Coronary artery (tissue), 2 donors: Measurements from ENCODE around the gene PDE6G.

Experiments
- DNase-seq: peaks from one replicate; pipeline ENCODE4 v3.0.0-alpha.2; 2017; ENCODE audit warnings: low spot score
- H3K27ac ChIP-seq, 2 donors: fragments of 200-600 bp; sonication (generic); one replicate each; pipeline ENCODE4 v1.5.1; 2016 to 2019
- H3K4me3 ChIP-seq: fragments of 200-600 bp; sonication (generic); 2 replicates; pipeline ENCODE4 v1.5.1; 2016; ENCODE audit warnings: mild to moderate bottlenecking, moderate library complexity
- TF ChIP-seq, protein P1 (sequence below): fragments of 200-600 bp; sonication (generic); IDR thresholded peaks from one replicate; pipeline ENCODE4 v1.5.1; 2019; ENCODE audit warnings: antibody characterized with exemption

Gene PDE6G

GRCh38 chr17:81612172-81612970, 44.0 kb downstream of the PDE6G start:
- Histone ChIP-seq H3K27ac (no peak overlapping the region), H3K4me3 (no peak overlapping the region)
- no peak for DNase-seq
- TF ChIP-seq, protein P1, sequence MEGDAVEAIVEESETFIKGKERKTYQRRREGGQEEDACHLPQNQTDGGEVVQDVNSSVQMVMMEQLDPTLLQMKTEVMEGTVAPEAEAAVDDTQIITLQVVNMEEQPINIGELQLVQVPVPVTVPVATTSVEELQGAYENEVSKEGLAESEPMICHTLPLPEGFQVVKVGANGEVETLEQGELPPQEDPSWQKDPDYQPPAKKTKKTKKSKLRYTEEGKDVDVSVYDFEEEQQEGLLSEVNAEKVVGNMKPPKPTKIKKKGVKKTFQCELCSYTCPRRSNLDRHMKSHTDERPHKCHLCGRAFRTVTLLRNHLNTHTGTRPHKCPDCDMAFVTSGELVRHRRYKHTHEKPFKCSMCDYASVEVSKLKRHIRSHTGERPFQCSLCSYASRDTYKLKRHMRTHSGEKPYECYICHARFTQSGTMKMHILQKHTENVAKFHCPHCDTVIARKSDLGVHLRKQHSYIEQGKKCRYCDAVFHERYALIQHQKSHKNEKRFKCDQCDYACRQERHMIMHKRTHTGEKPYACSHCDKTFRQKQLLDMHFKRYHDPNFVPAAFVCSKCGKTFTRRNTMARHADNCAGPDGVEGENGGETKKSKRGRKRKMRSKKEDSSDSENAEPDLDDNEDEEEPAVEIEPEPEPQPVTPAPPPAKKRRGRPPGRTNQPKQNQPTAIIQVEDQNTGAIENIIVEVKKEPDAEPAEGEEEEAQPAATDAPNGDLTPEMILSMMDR, result no peak

GRCh38 chr17:81609541-81610311, 46.6 kb downstream of the PDE6G start:
- TF ChIP-seq, protein P1, result no peak
- H3K27ac ChIP-seq, result no peak overlapping the region
- no peak overlapping the region for H3K4me3 ChIP-seq
- no peak for DNase-seq

DNA sequence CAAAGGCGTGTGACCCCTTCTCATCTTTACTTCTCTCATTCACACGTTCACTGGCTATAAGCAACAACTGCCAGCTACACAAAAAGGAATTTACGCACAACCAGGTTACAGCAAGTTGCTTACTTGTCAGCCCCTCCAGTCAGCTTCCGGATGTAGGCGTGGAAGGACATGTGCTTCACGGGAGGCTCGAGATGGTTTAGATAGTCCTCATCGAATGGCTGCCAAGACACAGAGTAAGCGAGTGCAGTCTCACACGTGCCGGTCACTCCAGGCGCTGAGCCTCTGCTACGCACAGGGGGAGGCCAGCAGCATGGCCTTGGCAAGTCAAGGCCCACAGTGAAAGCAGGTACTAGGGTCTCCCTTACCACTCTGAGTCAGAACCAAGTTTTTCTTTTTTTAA, 47.7 kb downstream of the PDE6G start:
- TF ChIP-seq, protein P1, result no peak
- Histone ChIP-seq H3K27ac (no peak overlapping the region), H3K4me3 (no peak overlapping the region)
- no peak for DNase-seq

- Histone ChIP-seq H3K27ac (no peak overlapping the region), H3K4me3 (no peak overlapping the region)
- TF ChIP-seq, protein P1, result no peak
- no peak for DNase-seq
Observed at GRCh38 chr17:81608082-81608481, 48.3 kb downstream of the PDE6G start.

- TF ChIP-seq, protein P1, result no peak
- H3K4me3 ChIP-seq, result no peak overlapping the region
- H3K27ac ChIP-seq, result no peak overlapping the region
- no peak for DNase-seq
Observed at GRCh38 chr17:81607431-81607830, 48.9 kb downstream of the PDE6G start.

DNA sequence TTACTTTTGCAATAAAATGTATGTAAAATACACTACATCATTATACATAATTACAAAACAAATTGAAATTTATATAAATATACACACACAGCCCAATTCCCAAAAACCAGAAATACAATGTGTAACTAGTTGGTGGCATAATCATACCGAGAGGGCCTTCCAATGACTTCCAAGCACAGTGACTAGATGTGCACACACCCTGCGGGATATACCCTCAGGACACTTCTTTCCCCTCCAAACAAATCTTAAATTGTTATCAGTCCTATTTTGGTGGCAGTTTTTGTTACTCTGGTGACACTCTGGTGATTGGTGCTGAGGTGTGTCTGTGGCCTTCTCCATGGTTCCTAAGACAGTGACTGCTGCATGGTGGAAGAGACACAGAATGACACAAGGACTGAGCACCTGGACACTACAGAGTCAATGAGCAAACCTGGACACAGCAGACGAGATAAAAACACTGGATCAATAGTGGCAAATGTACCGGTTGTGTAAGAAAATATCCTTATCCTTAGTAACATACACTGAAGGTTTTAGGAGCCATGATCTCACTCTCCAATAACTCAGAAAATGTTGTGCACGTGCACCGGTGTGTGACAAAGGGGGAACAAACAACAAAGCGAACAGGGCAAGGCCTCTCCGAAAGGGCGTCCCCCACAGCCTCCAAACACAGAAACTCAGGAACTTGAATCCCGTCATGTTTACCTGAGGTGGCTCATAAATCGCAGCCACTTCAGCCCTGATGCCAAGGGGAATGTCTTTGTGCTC, 52.3 kb downstream of the PDE6G start:
- TF ChIP-seq, protein P1, result no peak
- Histone ChIP-seq H3K27ac (no peak overlapping the region), H3K4me3 (no peak overlapping the region)
- DNase-seq, result no peak
